GM19328 (cell line): Measurements from ENCODE around the gene EGFR.

Experiments
- ATAC-seq: cut with Tn5 transposase; IDR thresholded peaks from one replicate; pipeline ENCODE4 v1.9.1; 2021; ENCODE audit warnings: mild to moderate bottlenecking, moderate library complexity; ENCODE audit not compliant: unreplicated experiment

The EGFR gene

GRCh38 chr7:55018361-55019190 lies at the start of gene EGFR:
Gene EGFR, plus strand, starts transcription at chr7:55019017. Its CDS starts 261 bp downstream, at chr7:55019278.
- ATAC-seq = no peak

- no peak for ATAC-seq
Observed at GRCh38 chr7:54969208-54969967, 49.4 kb upstream of the EGFR start.

DNA sequence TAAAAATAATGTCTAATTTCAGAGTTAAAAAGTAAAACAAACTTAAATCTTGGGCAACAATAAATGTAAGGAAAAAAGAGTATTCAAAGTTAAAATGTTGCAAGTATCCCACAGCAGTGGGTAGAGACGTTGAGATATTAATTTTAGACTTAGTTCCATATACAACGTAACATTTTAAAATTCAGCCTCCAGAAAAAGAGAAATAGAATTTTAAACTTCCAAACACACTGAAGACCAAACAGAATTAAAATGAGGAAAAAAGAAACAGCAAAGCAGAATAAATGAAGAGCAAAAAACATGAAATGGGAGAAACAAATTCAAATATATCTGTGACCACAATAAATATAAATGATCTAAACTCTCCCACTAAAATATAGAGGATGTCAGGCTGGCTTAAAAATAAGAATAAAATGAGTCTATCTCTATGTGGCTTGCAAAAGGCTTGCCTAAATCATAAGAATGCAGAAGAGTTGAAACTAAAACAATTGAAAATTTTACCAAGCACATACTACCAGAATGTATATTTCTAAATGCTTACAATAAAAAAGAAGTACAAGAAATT lies 46.0 kb upstream of the EGFR start:
- no peak for ATAC-seq

DNA sequence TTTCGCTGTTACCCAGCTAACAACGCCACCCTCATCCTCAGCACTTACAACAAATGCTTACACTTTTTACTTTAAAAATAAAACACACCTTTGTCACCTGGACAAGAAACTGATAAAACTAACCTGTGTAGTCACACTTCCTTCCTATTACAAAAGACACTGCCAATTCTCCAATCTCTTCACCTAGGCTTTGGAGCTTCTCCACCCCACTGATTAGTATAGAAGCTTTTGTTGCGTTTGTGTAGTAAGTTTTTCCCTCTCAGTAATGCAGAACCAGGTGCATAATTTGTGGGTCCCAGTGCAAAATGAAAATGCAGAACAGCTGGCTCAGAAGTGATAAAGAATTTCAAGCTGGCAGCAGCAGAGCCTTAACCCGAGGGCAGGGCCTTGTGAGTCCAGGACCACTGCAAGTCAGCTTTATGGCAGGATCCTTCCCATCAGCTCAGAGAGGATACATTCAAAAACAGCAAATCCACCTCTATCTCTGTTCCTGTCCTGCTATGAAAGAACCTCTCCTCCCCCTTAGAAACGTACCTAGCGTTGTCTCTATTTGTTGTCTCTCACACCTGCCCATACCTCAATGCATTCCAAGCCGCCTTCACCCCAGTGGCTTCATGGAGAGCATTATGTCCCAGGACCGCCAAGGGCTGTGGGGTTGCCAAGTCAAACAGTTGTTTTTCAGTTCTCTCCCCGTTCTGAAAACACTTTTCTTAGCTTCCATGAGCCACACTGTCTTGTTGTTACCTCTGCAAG lies 40.3 kb upstream of the EGFR start:
- no peak for ATAC-seq

- ATAC-seq = no peak
Observed at GRCh38 chr7:54980521-54980920, 38.3 kb upstream of the EGFR start.

DNA sequence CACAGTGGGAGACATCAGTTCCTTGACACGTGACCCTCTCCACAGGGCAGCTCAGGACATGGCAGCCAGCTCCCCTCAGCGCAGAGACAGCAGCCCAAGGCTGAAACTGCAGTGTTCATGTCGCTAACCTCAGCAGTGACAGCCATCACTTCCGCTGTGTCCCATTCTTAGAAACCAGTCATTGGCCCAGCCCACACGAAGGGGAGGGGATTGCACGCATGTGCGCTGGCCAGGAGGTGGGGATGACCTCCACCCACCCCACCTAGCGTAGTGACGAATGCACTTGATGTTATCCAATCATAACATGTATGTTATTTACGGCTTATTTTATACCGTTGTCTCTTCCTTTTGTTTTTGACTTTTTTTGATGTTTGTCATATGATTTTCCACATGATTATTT lies 36.9 kb upstream of the EGFR start:
- ATAC-seq = no peak

DNA sequence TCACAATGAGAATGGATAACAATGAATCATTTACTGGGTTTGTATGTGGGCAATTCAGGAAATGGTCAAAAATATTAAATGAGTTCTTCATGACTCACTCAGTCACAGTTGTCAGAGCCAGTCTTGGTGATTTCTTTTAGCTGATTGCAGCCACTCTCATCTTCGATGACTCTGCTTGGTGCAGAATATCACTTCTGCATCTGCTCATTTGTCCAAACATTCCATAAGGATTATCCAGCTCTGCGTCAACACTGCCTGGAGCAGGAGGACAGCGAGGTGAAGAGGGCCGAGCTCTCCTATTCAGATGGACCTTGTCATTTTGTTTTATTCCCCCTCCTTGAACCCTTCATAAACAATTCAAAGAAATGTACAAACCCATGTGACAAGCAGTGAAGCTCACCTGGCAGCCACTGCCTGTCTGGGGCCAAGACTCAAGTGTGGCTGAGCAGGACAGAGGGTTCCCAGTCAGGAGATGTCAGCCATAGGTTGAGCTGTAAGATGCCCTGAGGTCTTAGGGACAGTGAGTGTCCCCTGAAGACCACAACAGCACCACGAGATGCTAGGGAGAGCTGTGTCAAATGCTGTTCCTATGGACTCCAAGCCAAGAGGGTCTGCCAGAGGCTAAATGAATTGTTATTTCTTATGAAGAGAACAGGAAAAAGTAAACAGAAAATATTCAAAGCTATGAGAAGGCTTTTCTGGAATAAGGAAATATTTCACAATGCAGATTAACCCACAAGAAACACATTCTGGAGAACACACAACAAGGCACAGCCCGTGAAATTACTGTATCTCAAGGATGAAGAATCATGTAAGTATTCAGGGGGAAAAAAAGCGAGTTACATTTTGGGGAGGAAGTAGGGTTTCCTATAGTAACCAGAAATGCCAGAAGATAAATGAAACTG lies 33.1 kb upstream of the EGFR start:
- no peak for ATAC-seq

- ATAC-seq = no peak
Observed at GRCh38 chr7:54986716-54987115, 32.1 kb upstream of the EGFR start.

GRCh38 chr7:54987772-54988171 lies 31.0 kb upstream of the EGFR start:
- no peak for ATAC-seq

GRCh38 chr7:54988516-54988915 lies 30.3 kb upstream of the EGFR start:
- no peak for ATAC-seq

DNA sequence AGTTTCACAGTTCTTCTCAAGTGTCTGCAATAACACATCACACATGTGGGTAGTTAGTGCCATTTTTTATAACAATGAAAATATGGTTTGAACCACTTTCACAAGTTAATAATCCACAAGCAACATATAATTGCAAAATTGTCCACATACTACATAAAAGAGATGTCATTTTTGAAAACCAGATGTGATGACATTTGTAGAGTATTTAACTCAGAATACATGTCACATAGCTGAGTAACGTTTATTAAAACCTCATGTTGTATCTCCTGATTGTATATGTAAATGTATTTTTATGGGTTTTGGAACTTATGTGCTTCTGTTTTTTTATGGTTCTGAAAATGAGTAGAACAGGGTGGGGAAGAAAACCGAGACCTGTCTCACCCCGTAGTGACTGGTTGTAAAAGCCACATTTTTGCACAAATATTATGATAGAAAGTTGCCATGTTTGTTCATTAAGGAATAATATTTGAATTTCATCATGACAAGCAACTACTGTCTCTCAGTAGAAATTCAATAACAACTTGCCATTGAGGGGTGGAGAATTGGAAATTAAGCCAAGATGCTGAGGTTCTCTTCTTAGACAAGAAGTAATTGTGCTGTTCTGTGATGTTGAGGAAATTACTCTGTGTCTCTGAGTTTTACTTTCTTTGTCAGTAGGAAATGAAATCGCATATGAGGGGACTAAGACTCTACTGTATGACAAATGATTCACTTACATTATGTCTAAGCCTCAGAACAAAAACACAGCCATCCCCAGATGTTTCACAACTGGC lies 29.2 kb upstream of the EGFR start:
- ATAC-seq = no peak

DNA sequence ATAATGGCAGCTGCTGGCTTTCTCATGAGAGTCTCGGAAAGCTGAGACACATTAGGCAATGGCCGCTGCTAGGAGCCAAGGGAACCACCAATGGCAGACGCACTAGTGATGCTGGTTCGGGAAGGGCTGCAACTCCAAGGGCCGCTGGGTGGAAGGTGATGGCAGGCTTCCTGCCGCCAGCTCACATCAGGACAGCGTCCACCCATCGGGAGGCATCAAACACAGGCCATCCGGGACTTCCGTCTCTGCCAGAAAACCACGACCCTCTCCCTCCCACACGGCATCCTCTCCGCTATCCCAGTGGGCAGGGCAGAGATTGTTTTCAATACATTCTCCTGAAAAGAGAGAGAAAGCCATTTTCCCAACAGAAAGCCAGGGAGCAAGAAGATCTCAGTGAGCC lies 27.5 kb upstream of the EGFR start:
- ATAC-seq = no peak

DNA sequence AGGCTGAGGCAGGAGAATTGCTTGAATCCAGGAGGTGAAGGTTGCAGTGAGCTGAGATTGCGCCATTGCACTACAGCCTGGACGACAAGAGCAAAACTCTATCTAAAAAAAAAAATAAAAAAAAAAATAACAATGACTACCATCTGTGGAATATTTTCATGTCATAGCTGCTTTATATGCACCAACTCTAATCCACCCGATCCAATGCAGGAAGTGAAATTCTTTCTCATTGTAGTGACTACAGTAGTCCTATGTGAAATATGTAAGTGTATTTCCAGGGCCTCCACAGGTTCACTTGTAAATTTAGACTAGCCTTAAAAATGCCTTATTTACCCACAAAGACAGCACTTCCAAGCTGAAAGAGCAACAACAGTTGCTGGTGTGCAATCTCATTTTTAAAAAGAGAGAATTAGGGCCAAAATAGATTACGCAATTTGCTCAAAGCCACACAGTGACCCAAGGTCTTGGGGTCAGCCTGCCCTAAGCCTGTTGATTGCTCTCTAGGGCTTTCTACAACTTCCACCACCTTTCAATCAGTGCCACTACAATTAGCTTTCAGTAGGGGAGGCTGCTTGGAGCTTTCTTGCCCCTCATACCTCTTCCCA lies 25.8 kb upstream of the EGFR start:
- no peak for ATAC-seq

DNA sequence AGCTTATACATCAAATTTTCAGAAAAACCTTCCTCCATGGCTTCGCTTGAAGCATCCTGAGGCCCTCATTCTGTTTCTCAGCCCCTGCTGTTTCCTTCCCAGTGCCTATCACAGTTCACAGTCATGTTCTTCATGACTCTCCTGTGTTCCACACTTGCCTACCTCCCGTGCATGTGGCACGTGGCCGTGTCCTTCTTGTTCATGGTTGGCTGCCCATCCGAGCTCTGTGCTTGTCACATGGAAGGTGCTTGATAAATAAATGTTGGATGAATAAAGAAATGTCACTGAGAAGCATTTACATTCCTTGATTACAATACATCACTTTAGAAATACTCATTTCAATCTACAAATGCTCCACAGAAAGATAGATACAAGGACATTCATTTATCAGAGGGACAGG lies 23.7 kb upstream of the EGFR start:
- ATAC-seq = no peak

GRCh38 chr7:54995610-54996363 lies 23.0 kb upstream of the EGFR start:
- no peak for ATAC-seq

DNA sequence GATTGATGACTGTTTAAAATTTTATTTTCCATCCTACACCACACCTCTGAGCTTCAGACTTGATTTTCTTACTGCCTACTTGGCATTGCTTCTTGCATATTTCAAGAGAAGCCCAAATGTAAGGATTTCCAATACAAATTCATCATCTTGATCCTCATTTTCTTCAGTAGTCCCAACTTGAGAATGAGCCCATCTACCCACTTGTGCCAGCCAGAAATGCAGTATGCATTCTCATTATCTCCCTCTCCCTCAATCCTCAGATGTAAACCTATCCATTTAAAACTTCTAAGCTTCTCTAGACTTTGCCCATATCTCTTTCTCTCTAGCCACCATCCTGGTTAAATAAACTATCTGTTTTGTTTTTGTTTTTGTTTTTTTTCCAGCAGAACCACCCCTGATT lies 22.4 kb upstream of the EGFR start:
- ATAC-seq = no peak

- ATAC-seq = no peak
Observed at GRCh38 chr7:55004579-55004978, 14.2 kb upstream of the EGFR start.

DNA sequence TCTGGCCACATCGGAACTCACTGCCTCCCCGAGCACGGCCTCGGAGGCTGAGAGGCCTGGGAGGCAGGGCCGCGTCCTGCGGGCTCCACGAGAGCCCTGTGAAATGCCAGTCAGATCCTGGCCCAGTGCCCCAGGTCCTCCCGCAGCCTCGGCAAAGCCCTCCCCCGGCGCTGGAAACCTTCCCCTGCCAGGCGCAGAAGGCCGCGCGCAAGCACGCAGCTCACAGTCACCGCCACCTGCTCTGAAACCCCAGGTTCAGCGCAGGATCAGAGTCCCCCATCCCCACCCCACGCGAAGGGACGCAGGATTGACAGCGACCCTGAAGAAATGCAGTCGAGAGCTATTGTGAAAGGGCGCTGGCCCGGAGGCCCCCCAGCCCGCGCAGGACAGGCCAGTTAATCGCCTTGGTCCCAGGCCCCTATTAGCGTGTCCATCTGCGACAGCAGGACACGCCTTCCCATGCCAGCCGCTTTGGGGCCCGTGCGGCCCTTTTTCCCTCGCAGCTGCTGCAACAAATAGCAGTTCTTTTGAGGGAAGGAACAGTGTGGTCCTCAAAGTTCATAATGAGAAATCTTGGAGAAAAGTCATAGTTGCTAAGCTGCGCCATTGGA lies 13.5 kb upstream of the EGFR start:
- ATAC-seq = no peak
